HepG2 (cell line): ENCODE data around the gene COX4I2. TPM values are rescaled to one million over a fixed set of nuclear protein-coding genes. Genes with fewer than 3 reads are reported as not detected.

Experiments used
- FLYWCH1 ChIP-seq: sonication (generic); formaldehyde crosslinking; IDR thresholded peaks from 2 replicates; pipeline ENCODE4 v1.8.1; 2023; ENCODE audit warnings: mild to moderate bottlenecking, missing genetic modification reagents
- HOXD1 ChIP-seq: sonication (generic); formaldehyde crosslinking; IDR thresholded peaks from 2 replicates; pipeline ENCODE4 v1.5.0; 2020; ENCODE audit warnings: missing genetic modification reagents
- IRF2 ChIP-seq: IDR thresholded peaks from 2 replicates; pipeline ENCODE4 v1.6.1; 2018; ENCODE audit warnings: missing genetic modification reagents, missing compliant biosample characterization
- NFKB2 ChIP-seq: sonication (generic); formaldehyde crosslinking; IDR thresholded peaks from 2 replicates; pipeline ENCODE4 v1.4.0; 2020; ENCODE audit warnings: missing genetic modification reagents, borderline replicate concordance
- ONECUT2 ChIP-seq: sonication (generic); formaldehyde crosslinking; IDR thresholded peaks from 2 replicates; pipeline ENCODE4 v1.4.0; 2020; ENCODE audit warnings: missing genetic modification reagents
- POGZ ChIP-seq: sonication (generic); formaldehyde crosslinking; IDR thresholded peaks from 2 replicates; pipeline ENCODE4 v1.4.0; 2020; ENCODE audit warnings: mild to moderate bottlenecking, missing genetic modification reagents
- RBAK ChIP-seq: sonication (generic); formaldehyde crosslinking; IDR thresholded peaks from 2 replicates; pipeline ENCODE4 v1.5.1; 2020; ENCODE audit warnings: mild to moderate bottlenecking, missing genetic modification reagents
- SKI ChIP-seq: fragments of 450-650 bp; IDR thresholded peaks from one replicate; pipeline ENCODE4 v1.6.1; 2018; ENCODE audit warnings: mild to moderate bottlenecking; ENCODE audit not compliant: partially characterized antibody
- TSC22D2 ChIP-seq: sonication (generic); formaldehyde crosslinking; IDR thresholded peaks from 2 replicates; pipeline ENCODE4 v1.5.1; 2020; ENCODE audit warnings: missing genetic modification reagents, mild to moderate bottlenecking, borderline replicate concordance
- ZBTB7B ChIP-seq: sonication (generic); formaldehyde crosslinking; IDR thresholded peaks from 2 replicates; pipeline ENCODE4 v1.4.0; 2020; ENCODE audit warnings: missing genetic modification reagents
- ZKSCAN1 ChIP-seq: fragments of 150-350 bp; IDR thresholded peaks from 2 replicates; pipeline ENCODE4 v1.6.1; 2014; ENCODE audit warnings: low read length
- ZNF138 ChIP-seq: sonication (generic); formaldehyde crosslinking; IDR thresholded peaks from 2 replicates; pipeline ENCODE4 v1.5.0; 2020; ENCODE audit warnings: mild to moderate bottlenecking, low read depth, missing genetic modification reagents
- ZNF335 ChIP-seq: sonication (generic); formaldehyde crosslinking; IDR thresholded peaks from 2 replicates; pipeline ENCODE4 v1.4.0; 2020; ENCODE audit warnings: missing genetic modification reagents
- ZNF792 ChIP-seq: IDR thresholded peaks from 2 replicates; pipeline ENCODE4 v1.6.1; 2016
- polyA plus RNA-seq, 8 experiments: library from polyadenylated mRNA; depleted of rRNA in 3 of 8; stranded (reverse) in 7 of 8; unstranded in 1 of 8; fragments of >200 nt; fragmentation: Illumina TruSeq in 4 of 8; extraction: Trizol in 4 of 8; gene quantifications; 2 replicates each; pipeline versions ENCODE4 v1.2.1 to v1.2.3, GENCODE V29; 2011 to 2016; ENCODE audit warnings: low read depth in 4 of 8, missing spikeins in 1 of 8, mixed read lengths in 1 of 8; ENCODE audit not compliant: insufficient read depth in 1 of 8
- total RNA-seq, 5 experiments: library from RNA; depleted of rRNA; stranded (reverse); fragments of >200 nt; fragmentation: Illumina TruSeq; extraction: Trizol; gene quantifications; 2 replicates each; pipeline ENCODE4 v1.2.3, GENCODE V29; 2016; ENCODE audit warnings: low read depth in 1 of 5
- TF ChIP-seq, protein P1 (sequence below): sonication (generic); formaldehyde crosslinking; IDR thresholded peaks from 2 replicates; pipeline ENCODE4 v1.4.0; 2020; ENCODE audit warnings: missing genetic modification reagents, borderline replicate concordance
- TF ChIP-seq, protein P2 (sequence below): sonication (generic); formaldehyde crosslinking; IDR thresholded peaks from 2 replicates; pipeline ENCODE4 v1.5.0; 2020; ENCODE audit warnings: mild to moderate bottlenecking, missing genetic modification reagents, borderline replicate concordance
- TF ChIP-seq, protein P3 (sequence below): sonication (generic); formaldehyde crosslinking; IDR thresholded peaks from 2 replicates; pipeline ENCODE4 v1.5.0; 2020; ENCODE audit warnings: missing genetic modification reagents
- TF ChIP-seq, protein P4 (sequence below): sonication (generic); formaldehyde crosslinking; IDR thresholded peaks from 2 replicates; pipeline ENCODE4 v1.5.1; 2020; ENCODE audit warnings: missing genetic modification reagents, mild to moderate bottlenecking, borderline replicate concordance
- TF ChIP-seq, protein P5 (sequence below): sonication (generic); formaldehyde crosslinking; IDR thresholded peaks from 2 replicates; pipeline ENCODE4 v1.4.0; 2020; ENCODE audit warnings: missing genetic modification reagents, borderline replicate concordance

COX4I2 gene
- total and polyA plus RNA-seq, 2 of the 13 experiments (the other 11 are each of a cell fraction or from before 2014, with no cell fraction given) = 1.1 TPM; not detected in 1

DNA sequence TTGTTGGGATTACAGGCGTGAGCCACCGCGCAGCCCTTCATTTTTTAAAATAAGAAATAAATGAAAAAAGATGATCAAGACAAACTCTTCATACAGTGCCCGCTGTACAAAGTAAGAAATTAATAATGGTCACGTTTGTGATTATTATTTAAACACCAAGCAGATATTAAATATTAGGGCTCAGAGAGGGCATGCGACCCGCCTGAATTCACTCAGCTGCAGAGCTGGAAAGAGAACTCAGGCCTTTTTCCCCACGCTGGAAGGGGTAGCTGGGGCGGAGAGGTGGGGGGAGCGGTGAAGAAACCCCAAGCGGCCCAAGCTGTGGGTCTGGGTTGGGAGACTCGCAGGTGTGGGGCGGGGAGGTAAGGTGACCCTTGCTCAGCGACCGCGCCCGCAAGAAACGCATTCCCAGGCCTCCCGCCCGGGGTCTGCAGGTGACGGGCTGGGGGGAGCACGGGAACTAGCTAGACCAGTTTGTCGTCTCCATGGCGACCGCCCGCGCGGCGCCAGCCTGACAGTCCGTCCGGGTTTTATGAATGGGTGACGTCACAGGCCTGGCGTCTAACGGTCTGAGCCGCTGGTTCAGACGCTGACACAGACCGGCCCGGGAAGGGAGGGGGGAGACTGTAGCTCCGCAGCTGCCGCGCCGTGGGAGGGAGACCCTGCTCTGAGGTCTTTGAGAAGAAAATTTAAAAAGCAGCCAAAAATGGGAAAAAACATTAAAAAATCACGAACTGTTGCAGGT, 33.7 kb upstream of the COX4I2 start (continued):
- TF ChIP-seq, protein P1, sequence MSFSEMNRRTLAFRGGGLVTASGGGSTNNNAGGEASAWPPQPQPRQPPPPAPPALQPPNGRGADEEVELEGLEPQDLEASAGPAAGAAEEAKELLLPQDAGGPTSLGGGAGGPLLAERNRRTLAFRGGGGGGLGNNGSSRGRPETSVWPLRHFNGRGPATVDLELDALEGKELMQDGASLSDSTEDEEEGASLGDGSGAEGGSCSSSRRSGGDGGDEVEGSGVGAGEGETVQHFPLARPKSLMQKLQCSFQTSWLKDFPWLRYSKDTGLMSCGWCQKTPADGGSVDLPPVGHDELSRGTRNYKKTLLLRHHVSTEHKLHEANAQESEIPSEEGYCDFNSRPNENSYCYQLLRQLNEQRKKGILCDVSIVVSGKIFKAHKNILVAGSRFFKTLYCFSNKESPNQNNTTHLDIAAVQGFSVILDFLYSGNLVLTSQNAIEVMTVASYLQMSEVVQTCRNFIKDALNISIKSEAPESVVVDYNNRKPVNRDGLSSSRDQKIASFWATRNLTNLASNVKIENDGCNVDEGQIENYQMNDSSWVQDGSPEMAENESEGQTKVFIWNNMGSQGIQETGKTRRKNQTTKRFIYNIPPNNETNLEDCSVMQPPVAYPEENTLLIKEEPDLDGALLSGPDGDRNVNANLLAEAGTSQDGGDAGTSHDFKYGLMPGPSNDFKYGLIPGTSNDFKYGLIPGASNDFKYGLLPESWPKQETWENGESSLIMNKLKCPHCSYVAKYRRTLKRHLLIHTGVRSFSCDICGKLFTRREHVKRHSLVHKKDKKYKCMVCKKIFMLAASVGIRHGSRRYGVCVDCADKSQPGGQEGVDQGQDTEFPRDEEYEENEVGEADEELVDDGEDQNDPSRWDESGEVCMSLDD (CRISPR knock-in tag) = peak; percentile 49; the same call in 1 of the 2 replicates
- TF ChIP-seq, protein P2, sequence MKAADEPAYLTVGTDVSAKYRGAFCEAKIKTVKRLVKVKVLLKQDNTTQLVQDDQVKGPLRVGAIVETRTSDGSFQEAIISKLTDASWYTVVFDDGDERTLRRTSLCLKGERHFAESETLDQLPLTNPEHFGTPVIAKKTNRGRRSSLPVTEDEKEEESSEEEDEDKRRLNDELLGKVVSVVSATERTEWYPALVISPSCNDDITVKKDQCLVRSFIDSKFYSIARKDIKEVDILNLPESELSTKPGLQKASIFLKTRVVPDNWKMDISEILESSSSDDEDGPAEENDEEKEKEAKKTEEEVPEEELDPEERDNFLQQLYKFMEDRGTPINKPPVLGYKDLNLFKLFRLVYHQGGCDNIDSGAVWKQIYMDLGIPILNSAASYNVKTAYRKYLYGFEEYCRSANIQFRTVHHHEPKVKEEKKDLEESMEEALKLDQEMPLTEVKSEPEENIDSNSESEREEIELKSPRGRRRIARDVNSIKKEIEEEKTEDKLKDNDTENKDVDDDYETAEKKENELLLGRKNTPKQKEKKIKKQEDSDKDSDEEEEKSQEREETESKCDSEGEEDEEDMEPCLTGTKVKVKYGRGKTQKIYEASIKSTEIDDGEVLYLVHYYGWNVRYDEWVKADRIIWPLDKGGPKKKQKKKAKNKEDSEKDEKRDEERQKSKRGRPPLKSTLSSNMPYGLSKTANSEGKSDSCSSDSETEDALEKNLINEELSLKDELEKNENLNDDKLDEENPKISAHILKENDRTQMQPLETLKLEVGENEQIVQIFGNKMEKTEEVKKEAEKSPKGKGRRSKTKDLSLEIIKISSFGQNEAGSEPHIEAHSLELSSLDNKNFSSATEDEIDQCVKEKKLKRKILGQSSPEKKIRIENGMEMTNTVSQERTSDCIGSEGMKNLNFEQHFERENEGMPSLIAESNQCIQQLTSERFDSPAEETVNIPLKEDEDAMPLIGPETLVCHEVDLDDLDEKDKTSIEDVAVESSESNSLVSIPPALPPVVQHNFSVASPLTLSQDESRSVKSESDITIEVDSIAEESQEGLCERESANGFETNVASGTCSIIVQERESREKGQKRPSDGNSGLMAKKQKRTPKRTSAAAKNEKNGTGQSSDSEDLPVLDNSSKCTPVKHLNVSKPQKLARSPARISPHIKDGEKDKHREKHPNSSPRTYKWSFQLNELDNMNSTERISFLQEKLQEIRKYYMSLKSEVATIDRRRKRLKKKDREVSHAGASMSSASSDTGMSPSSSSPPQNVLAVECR (CRISPR knock-in tag) = peak; percentile 96
- TF ChIP-seq ZNF138 (peak; percentile 87; the same call in 1 of the 2 replicates), ZKSCAN1 (no peak), HOXD1 (CRISPR knock-in tag) (peak; percentile 99), POGZ (peak; percentile 93), NFKB2 (CRISPR knock-in tag) (peak; percentile 96), IRF2 (CRISPR knock-in tag) (peak; percentile 92), ZBTB7B (CRISPR knock-in tag) (peak; percentile 99), ONECUT2 (CRISPR knock-in tag) (no peak), ZNF335 (CRISPR knock-in tag) (no peak), ZNF792 (CRISPR knock-in tag) (peak; percentile 85; the same call in 1 of the 2 replicates), SKI (peak; percentile 100), RBAK (peak; percentile 28; the same call in 1 of the 2 replicates), FLYWCH1 (CRISPR knock-in tag) (no peak), TSC22D2 (CRISPR knock-in tag) (peak; percentile 86; the same call in 1 of the 2 replicates)
- TF ChIP-seq, protein P3, sequence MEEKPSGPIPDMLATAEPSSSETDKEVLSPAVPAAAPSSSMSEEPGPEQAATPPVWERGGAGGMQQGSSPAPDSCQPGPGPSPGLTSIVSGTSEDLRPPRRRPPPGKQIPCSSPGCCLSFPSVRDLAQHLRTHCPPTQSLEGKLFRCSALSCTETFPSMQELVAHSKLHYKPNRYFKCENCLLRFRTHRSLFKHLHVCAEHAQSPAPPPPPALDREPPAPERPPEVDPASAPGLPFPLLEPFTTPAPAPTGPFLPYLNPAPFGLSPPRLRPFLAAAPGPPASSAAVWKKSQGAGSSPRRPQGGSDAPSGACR (CRISPR knock-in tag) = peak; percentile 60; the same call in 1 of the 2 replicates
- TF ChIP-seq, protein P4, sequence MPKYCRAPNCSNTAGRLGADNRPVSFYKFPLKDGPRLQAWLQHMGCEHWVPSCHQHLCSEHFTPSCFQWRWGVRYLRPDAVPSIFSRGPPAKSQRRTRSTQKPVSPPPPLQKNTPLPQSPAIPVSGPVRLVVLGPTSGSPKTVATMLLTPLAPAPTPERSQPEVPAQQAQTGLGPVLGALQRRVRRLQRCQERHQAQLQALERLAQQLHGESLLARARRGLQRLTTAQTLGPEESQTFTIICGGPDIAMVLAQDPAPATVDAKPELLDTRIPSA (CRISPR knock-in tag) = peak; percentile 95; the same call in 1 of the 2 replicates
- TF ChIP-seq, protein P5, sequence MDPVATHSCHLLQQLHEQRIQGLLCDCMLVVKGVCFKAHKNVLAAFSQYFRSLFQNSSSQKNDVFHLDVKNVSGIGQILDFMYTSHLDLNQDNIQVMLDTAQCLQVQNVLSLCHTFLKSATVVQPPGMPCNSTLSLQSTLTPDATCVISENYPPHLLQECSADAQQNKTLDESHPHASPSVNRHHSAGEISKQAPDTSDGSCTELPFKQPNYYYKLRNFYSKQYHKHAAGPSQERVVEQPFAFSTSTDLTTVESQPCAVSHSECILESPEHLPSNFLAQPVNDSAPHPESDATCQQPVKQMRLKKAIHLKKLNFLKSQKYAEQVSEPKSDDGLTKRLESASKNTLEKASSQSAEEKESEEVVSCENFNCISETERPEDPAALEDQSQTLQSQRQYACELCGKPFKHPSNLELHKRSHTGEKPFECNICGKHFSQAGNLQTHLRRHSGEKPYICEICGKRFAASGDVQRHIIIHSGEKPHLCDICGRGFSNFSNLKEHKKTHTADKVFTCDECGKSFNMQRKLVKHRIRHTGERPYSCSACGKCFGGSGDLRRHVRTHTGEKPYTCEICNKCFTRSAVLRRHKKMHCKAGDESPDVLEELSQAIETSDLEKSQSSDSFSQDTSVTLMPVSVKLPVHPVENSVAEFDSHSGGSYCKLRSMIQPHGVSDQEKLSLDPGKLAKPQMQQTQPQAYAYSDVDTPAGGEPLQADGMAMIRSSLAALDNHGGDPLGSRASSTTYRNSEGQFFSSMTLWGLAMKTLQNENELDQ (CRISPR knock-in tag) = no peak; the same call in 1 of the 2 replicates
